ENCODE measurements around the gene CCDC154.
A peak's percentile ranks its signal among the peaks of the same experiment; 100 is the strongest.
"Not testable (repeated sequence)": the region's sequence is repeated elsewhere in the genome, so short reads cannot be mapped to it uniquely, and the experiment has no call there.

Gene CCDC154, protein sequence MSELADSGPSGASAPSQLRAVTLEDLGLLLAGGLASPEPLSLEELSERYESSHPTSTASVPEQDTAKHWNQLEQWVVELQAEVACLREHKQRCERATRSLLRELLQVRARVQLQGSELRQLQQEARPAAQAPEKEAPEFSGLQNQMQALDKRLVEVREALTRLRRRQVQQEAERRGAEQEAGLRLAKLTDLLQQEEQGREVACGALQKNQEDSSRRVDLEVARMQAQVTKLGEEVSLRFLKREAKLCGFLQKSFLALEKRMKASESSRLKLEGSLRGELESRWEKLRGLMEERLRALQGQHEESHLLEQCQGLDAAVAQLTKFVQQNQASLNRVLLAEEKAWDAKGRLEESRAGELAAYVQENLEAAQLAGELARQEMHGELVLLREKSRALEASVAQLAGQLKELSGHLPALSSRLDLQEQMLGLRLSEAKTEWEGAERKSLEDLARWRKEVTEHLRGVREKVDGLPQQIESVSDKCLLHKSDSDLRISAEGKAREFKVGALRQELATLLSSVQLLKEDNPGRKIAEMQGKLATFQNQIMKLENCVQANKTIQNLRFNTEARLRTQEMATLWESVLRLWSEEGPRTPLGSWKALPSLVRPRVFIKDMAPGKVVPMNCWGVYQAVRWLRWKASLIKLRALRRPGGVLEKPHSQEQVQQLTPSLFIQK

DNA sequence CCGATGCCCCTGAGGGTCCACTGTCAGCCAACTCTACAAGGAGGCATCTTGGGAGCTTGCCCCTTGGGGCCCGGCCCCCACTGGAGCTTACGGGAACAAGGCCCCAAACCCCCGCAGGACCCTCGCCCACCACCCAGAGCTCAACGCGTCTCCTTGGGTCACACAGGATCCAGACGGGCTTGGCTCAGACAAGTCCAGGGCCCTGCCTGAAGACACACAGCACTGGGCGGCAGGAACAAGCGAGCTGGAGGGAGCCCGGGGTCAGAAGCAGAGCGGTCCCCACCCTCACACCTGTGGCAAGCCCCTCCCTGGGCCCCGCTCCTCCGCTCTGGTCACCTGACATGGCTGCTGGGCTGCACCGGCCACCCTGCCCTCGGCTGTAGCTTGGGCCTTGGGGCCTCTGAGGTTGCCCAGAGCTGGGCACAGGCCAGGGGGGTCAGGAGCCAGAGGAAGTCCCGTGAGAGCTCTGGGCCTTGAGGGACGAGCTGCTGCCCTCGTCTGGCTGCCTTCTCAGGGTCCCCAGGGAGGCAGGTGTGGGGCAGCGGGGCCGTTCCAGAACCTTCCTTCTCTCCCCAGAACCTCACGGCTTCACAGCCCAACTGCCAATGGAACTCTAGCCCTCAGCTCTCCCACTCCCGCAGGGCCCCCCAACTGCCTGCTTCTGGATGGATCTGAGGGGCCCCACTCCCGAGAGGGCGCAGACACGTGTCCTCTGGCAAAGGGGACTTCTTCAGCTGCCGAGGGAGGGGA is at the start of gene CCDC154:
CCDC154 (minus strand) TSS at position 577 of the 750 bp plus-strand sequence; CDS start at position 343, 234 bp downstream.
- DNase-seq, result no peak

DNA sequence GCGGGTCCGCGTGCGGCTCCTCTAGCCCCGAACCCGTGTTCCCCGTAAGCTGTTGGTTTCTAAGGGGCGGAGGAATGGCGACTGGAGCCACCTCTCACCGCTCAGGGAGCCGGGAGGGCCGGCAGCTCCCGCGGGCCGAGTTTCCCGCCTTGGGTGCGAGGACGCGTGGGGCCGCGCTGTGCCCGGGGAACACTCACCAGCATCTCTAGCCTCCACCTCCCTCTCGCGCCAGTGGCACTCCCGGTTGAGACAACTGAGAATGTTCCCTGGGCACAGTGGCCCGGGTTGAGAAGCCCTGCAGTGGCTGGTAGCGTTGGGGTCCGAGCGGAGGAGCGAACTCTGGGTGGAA is 49.4 kb upstream of the CCDC154 start:
- no peak for DNase-seq

DNA sequence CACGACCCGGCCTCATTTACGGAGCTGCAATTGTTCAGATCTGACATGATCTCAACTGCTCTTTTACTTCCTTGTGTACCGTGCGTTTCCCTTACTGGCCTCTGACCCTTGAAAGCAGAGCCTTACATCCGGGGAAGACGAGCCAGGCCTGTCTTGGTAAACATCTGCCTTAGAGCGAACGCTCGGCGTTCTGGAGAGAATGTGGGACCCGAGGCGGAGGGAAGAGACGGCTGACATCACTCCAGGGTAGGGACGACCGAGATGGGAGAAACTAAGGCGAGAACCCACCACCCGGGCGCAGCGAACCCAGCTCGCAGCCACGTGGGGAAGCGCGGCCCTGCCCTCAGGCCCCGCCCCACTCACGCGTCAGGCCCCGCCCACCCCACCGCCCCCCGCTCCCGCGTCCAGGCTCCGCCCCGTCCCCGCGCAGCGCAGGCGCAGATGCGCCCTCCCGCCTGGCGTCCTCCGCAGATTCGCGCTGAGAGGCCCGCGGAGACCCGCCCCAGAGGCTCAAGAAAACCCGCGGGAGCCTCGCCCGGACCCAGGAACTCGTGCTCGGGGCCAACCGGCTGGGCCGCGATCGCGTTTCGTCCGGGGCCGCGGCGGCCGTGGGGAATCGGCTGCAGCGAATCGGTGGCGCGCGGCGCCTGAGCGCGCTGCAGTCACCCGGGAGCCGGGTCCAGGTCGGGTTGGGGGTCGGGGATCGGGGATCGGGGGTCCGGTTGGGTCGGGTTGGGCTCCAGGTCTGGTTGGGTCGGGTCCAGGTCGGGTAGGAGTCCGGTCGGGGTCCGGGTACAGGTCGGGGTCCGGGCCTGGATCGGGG is 48.8 kb upstream of the CCDC154 start, which contains the start of gene TELO2:
TELO2 (plus strand) TSS at position 438 of the 823 bp plus-strand sequence. CDS start 922 bp downstream, outside the sequence.
- peak; percentile 84 for DNase-seq

DNA sequence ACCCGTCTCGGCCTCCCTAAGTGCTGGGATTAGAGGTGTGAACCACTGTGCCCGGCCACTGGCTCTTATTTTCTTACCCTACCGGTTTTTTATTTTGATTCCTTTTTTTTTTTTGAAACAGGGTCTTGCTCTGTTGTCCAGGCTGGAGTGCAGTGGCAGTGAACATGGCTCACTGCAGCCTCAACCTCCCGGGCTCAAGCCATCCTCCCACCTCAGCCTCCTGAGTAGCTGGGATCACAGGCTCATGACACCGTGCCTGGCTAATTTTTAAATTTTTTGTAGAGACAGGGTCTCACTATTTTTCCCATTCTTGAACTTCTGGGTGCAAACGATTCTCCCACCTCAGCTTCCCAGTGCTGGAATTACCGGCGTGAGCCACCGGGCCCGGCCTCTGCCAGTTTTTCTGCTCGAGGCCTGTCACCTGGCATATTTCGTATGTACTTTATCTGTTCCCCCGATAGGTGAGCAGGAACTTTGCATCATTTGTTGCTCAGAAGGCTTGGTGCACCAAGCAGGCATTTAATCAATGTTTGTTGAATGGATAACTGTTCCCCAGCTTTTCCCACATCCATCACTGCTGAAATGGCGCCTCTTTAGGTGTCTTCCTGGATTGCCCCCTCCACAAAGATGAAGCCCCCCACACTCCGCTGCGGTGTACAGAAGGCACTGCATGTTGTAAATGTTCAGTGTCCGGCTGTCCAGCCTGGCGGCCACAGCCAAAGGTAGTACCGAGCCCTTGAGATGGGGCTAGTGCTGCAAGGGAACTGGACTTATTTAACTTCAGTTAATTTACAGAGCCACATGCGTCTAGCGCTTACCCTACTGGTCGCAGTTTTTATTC is 47.9 kb upstream of the CCDC154 start:
- no peak for DNase-seq

DNA sequence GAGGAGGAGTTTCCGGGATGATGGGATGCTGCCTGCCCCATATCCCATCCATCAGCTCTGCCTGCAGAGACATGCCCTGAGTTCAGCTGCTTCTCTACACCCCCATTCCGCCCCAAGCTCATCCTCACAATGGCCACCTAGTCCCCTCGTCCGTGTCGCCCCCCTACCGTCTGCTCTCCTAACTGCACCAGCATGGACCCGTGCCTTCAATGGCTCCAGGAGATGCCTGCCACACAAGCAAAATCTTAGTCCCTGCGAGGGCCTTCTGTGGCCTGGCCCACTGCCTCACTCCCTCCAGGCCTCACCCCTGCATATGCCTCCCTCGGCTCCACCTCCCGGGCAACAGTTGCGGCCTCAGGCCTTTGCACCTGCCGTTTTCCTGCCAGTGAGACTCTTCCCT is 47.0 kb upstream of the CCDC154 start:
- DNase-seq, result no peak

DNA sequence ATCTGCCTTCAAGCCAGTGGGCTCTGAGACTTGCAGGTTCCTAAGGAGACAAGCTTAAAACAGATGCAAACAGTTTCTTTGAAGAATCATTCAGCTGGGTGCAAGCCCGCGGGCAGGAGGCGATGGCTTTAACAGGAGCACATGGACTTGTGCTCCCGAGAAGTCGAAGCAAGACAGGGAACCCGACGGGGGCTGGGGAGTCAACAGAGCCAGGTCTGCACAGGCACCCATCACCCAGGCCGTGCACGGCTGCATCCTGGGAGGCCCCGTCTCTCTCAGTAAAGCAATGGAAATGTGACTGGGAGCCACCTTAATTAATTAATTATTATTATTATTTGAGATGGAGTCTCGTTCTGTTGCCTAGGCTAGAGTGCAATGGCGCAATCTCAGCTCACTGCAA is 44.7 kb upstream of the CCDC154 start:
- DNase-seq, result no peak

DNA sequence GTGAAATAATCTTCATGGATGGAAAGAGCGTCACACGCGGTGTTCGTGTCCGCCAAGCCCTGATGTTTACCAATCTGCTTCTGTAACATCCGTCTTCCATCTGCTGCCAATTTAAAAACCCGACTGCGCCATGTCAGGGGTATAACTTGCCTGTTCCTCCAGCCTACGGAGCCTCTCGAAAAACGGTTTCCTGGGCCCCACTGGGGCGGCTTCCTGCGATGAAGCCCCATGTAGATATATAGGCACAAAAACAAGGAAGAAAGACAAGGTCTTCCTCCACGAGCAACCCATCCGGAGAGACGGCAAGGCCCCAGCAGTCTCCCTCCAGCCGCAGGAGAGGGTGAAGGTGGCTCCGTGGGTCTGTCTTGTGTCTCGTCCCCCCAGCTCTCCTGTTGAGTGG is 44.3 kb upstream of the CCDC154 start, which contains the start of gene PTX4:
PTX4 (minus strand) TSS at position 326 of the 400 bp plus-strand sequence; CDS start at position 291, 35 bp downstream.
- no peak for DNase-seq

DNA sequence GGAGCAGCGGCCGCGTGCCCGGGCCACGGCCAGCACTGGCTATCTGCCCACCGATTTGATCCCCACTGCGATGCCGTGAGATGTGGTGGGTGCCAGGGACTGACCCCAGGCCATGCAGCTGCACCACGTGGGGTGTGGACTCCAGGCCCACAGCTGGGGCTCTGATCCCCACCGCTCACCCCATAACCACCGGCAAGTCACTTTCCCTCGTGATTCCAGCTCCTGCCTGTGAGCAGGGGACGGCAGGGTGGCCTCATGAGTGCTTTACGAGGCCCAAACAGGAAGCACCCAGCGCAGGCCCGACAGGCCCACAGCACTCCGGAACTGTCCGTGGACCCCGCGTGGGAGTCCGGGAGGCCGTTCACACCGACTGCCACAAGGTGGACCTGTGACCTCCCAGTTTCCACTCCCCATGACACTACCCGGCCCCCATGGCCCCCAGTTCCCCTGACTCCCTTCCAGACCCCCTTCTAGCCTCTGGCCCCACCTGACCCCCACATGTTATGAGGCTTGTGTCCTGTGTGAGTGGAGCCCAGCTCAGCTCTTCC is 43.8 kb upstream of the CCDC154 start:
- no peak for DNase-seq

DNA sequence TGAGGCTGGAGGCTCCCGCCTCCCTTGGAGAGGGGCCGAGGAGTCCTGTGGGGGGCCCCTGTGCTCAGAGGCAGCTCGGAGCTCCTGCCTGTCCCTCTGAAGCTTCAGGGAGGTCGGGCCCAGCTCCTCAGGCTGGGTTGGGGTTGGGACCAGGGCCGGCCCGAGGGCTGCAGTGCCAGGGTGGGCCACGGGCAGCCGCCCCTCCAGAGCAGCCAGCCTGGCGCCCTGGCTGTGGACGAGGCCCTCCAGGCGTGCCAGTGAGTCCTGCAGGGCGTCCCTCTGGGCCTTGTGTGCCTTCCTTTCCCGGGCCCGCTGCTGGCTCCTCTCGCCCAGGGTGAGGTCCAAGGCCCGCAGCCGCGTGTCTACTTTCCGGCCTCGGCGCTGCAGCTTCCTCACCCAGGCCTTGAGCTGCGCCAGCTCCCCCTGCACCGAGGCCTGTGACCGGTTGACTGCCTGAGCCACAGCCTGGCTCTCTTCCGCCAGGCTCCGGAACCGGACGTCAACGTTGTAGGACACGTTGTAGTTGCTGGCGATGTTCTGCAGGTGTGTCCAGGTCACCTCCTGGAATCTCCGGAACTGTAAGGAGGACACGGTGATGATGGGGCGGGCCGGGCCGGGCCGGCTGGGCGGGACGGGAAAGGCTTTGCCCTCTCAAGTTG is 43.2 kb upstream of the CCDC154 start:
- no peak for DNase-seq

DNA sequence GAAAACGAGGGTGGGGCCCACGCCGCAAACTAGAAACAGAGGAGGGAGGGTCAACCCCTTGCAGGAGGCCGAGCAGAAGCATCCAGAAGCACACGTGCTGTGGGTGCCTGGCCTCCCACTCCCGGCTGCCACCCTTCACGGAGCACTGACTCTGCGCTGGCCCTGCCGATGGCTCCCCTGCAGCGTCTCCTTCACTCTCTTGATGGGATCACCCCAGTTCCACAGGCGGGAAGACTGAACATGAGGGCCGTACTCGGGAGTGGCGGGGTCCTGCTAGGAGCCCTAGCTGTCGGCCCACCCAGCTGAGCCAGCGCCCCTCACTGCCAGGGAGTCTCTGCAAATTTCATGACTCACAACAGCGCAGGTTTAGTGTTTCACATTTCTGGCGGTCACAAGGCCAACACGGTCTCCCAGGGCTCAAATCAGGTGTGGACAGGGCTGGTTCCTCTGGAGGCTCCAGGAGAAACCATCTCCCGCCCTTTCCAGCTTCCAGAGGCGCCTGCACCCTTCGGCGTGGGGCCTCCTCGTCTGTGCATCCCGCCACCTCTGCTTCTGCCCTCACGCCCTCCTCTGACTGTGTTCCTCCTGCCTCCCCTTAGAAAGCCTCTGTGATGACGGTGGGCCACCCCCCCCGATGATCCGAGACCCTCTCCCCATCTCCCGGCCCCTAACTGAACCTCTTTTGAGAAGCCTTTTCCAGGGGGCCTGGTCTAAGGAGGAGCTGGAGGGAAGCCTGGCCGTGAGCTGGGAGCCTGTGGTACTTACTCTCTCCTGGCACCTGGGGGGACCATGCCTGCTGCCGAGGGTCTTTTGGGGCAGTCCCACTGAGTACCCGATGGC is 42.4 kb upstream of the CCDC154 start:
- DNase-seq, result no peak

DNA sequence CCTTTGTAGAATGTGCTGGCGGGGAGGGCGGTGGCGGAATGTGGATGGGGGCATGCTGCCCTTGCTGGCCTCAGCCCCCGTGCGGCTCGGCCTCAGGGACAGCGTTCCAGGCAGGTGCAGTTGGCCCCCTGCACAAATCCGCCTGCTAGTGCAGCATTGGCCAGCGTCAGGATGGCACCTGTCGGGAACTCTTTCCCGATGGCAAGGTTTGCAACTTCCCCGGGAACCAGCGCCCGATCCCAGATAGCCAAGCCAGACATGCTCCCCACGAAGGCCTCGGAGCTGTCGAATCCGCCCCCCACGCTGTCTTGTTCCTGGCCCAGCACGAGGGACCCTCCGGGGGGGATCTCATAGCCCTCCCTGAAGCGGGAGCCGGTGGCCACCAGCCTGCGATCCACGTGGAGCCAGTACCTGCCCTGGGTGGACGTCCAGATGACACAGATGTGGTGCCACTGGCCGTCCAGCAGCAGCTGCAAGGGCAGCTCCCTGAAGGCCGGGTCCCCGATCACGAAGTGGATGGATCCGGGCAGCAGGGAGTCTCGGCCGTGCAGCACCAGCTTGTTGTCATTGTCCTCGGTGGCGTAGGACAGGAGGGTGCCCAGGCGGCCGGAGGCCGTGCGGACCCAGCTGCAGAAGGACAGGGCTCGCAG is 41.6 kb upstream of the CCDC154 start:
- no peak for DNase-seq

DNA sequence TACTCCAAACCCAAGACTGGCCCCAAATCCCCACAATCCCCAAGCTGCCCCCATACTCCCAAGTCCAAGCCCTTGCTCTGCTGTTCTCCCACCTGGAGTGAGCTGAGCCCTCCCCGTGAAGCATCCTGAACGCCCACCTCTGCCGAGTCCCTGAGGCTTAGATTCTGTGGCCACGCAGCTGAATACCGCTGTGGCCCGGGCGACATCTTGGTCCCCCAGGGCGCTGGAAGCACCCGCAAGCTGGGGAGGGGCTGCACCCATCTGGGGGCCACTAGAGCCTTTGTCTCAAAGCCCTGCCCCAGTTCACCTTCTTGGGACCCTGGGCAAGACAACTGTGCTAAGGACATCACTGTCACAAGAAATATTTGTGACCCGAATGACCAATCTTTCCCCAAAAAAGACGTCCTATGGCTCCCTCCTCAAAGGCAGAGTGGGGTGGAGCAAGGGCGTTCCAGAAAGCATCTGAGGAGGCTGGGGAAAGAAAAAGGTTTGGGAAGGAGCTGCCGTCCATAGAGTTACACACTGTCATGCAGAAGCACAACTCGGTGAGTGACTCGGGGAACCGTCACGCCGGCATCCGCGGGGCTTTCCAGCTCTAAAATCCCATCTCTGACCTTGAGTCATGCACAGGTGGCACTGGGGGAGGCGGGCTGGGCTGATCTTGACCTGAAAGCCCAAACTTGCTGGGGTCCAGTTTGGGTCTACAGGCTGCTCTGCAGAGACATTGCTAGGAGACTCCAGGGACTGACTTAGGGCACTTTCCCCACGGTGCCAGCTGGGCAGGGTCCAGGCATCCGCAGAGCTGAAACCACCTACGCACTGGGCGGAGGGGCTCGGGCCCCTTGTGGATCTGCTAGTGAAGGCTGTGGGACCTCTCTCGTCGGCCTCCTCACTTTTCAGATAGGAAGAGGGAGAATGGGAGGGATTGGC is 37.8 kb upstream of the CCDC154 start:
- no peak for DNase-seq

DNA sequence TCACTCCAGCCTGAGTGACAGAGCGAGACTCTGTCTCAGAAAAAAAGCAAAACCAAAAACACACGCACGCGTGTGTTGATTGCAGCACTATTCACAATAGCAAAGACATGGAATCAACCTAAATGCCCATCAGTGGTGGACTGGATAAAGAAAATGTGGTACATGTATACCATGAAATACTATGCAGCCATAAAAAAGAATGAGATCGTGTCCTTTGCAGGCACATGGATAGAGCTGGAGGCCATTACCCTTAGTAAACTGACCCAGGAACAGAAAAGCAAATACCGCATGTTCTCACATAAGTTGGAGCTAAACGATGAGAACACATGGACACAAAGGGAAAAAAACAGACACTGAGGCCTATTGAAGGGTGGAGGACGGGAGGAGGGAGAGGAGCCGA is 34.6 kb upstream of the CCDC154 start:
- DNase-seq, result not testable (repeated sequence)

DNA sequence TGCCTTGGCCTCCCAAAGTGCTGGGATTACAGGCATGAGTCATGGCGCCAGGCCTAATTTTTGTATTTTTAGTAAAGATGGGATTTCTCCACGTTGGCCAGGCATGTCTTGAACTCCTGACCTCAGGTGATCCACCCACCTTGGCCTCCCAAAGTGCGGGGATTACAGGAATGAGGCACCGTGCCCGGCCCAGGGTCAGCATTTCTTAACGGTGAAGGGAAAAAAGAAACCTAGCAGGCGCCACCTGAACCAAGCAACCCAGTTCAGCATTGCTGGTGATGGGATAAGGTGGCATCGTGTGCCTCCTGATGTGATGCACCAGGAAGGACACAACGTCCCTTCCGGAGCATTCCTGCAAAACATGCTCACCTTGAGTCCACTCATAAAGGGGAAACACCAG is 32.7 kb upstream of the CCDC154 start:
- no peak for DNase-seq

DNA sequence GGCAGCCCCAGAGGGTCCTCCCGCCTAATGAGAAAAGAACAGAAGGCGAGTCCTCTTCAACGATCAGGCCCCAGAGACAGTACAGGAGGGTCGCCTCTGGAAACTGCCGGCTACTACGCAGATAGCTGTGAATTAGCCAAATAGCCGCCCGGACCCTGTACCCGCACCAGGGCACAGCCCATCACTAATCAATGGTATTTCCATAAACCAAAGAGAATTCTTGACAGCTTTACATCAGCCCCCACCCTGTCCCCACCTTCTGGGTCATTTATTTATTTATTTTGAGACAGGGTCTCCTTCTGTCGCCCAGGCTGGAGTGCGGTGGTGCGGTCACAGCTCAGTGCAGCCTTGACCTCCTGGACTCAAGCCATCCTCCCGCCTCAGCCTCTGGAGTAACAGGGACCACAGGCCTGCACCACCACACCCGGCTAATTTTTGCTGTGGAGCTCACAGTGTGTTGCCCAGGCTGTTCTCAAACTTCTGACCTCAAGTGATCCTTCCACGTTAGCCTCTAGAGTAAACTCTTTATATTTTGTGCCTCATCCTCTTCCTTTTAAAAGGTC is 31.3 kb upstream of the CCDC154 start:
- no peak for DNase-seq

DNA sequence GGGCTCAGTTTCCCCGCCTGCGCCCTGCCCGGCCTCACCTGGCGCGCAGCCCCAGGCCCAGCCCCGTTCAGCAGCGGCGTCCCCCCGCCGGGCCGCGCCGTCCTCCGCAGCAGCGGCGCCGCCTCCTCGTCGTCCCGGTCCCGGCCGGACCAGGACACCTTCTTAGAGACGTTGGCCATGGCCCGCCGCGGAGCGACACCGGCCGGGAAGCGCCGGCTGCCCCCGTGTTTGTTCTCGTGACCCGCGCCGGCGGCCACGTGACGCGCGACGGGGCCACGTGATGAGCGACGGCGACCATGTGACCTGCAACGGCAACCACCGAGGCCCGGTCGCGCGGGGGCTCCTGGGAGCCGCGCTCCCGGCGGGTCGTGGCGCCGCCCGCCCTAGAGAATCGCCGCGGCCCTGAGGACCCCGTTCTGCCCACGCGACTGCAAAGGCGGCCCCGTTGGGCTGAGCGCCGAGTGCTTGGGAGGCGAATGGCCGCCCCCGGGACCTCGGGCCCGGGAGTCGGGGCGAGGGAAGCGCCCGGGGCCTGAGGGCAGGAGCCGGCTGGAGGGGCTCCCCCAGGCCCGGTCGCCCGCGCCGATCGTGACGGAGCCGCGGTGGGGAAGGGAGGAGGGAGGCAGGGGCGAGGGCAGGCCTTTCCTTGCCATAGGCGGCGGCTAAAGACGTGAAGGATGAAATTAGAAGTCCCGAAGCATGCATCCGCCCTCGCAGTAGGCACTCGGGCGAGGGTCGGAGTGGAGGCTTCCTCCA is 30.6 kb upstream of the CCDC154 start, which contains the start of gene CLCN7:
CLCN7 (minus strand) TSS at position 233 of the 756 bp plus-strand sequence; CDS start at position 179, 54 bp downstream.
- DNase-seq, result peak; percentile 84
